HG03432 (cell line): ENCODE results near the gene CCDC137.

Experiments used
- ATAC-seq: cut with Tn5 transposase; IDR thresholded peaks from one replicate; pipeline ENCODE4 v1.9.1; 2021; ENCODE audit warnings: mild to moderate bottlenecking, moderate library complexity; ENCODE audit not compliant: unreplicated experiment

Gene CCDC137

DNA sequence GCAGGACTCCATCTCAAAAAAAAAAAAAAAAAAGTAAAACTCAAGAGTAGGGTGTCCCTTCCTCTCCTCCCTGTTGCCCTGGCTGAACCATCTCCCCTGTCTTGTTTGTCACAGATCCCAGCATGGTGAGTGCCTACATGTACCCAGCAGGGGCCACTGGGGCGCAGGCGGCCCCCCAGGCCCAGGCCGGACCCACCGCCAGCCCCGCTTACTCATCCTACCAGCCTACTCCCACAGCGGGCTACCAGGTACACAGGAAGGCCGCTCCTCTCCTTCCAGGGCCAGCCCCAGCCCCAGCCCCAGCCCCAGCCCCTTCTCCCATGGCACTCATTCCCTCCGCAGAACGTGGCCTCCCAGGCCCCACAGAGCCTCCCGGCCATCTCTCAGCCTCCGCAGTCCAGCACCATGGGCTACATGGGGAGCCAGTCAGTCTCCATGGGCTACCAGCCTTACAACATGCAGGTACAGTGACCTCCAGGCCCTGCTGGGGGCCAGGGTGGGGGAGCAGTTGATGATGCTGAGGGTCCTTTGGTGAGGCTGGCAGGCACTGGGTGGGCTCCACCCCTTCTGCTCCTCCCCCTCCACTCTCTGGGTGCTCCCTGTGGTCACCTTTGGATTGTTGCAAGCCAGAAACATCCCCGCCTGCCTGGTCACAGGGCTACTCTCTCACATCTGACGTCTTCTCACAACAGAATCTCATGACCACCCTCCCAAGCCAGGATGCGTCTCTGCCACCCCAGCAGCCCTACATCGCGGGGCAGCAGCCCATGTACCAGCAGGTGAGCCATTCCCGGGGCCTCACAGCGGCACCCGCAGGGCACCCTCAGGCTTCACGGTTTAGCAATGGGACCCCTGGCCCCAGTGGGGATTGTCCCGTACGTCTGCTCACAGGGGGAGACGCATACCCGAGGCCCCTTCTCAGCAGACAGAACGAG, 34.1 kb downstream of the CCDC137 start:
- ATAC-seq: no peak

DNA sequence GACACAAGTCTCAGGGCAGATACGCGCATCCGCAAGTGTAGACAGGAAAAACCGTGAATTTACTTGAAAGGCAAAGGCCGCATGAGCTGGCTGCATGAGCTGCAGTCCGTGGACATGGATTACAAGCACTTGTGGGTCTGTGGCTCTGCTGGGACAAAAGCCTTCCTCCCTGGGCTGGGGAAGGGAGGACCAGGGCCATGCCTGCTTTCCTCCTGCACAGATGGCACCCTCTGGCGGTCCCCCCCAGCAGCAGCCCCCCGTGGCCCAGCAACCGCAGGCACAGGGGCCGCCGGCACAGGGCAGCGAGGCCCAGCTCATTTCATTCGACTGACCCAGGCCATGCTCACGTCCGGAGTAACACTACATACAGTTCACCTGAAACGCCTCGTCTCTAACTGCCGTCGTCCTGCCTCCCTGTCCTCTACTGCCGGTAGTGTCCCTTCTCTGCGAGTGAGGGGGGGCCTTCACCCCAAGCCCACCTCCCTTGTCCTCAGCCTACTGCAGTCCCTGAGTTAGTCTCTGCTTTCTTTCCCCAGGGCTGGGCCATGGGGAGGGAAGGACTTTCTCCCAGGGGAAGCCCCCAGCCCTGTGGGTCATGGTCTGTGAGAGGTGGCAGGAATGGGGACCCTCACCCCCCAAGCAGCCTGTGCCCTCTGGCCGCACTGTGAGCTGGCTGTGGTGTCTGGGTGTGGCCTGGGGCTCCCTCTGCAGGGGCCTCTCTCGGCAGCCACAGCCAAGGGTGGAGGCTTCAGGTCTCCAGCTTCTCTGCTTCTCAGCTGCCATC, 34.9 kb downstream of the CCDC137 start:
- ATAC-seq: no peak

DNA sequence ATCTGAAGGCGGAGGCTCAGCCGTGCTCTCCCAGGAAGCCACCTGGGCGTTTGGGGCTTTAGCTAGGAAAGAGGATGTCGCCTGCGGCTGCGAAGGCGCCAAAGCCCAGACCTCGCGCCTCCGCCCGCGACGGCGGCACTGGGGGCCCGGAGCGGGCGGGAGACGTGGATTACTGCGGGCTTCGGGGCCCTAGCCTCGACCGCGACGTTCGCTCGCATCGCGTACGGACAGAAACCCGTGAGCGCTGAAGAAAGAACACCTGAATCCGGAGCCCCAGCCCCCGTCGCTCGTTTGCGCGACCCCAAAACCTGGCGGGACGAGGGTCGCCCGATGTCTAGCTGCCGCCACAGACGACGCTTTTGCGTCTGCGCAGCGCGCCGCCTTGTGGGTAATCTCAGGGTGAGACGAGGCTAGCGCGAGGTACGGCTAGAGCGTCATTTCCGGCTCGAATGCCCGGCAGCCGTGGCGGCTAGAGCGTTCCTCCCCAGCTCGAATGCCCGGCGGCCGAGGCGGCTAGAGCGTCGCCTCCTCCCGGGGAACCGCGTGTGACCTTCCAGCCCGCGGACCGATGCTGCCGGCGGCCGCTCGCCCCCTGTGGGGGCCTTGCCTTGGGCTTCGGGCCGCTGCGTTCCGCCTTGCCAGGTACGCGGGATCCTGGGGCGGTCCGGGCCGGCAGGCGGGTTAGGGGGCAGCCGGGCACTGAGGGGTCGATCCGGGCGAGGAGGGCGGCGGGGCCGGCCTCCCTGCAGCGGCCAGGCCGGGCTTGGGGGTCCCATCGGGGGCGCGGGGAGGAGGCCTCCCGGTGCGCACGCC, 36.6 kb downstream of the CCDC137 start, which contains the start of gene MRPL12:
Gene MRPL12, plus strand, starts transcription at position 434 of the 813 bp plus-strand sequence. Its CDS starts 135 bp downstream, at position 569.
- ATAC-seq: peak; percentile 77

DNA sequence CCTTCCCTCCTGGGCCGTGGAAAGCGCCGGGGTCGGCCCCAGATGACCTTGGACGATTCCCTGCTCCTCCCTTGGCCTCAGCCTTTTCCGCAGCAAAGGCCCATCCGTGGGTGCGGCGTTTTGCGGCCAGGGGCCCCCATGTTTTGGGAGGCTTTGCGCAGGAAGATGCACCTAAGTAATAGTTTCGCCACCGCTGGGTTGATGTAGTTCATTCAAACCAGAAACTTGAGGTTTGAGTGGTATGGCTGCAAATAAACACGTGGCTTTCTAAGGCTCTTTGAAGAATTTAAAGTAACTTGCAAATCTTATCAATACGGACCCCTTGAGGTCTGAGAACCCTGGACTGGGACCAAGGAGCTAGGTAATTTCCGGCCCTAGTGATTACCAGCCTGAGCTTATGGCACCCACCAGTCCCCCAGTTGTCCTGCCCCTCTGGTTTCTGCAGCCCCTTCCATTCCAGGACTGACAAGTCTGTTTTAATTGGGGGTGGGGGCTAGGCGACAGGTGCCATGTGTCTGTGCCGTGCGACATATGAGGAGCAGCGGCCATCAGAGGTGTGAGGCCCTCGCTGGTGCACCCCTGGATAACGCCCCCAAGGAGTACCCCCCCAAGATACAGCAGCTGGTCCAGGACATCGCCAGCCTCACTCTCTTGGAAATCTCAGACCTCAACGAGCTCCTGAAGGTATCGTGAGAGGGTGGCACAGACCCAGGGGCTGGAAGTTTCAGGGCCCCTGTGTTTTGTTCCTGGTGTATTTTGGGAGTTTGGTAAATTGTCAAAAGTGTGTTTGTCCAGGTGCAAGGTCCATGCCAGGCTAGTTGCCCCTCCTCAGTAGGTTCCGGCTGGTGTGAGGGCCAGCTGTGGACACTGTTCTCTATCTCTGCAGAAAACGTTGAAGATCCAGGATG, 37.5 kb downstream of the CCDC137 start:
- ATAC-seq: no peak

DNA sequence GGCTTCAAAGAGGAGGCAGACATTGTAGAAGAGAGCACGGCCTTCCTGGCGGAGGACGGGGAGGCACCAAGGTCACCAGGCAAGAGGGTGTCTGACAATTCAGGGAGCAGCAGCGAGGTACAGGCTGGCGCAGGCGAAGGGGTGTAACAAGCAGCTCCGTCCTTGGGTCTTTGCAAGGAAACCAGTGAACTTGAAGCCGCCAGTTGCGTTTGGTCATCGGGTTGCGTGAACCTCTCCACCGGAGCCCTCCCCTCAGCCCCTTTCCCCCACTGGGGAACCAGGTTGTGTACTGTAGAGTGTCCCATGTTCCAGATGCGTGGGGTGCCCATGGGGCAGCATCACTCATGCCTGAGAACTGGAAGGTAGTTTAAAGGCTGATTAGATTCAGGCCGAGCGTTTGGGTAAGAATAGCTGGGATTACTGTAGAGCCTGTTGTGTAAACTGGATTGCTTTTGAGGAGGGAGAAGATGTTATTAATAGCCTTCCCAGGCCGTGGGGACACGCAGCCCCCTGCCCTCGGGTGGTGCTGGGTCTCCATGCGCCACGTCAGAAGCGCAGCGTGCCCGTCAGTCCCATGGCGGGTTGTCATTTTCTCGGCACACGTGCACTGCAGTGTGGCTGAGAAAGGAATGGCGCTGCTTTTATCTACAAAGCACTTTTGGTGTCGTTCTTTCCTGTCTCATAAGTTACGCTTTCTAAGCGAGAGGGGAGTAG, 39.1 kb downstream of the CCDC137 start:
- ATAC-seq: no peak

DNA sequence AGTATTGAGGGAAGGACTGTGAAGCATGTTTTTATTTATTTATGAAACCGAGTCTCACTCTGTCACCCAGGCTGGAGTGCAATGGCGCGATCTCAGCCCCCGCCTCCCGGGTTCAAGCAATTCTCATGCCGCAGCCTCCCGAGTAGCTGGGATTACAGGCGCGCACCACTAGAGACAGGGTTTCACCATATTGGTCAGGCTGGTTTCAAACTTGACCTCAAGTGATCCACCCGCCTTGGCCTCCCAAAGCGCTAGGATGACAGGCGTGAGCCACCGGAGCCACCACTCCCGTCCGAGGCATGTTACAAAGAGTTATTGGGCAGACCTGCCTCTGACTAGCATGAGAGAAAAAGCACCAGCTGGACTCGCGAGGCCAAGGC, 39.7 kb downstream of the CCDC137 start:
- ATAC-seq: no peak

DNA sequence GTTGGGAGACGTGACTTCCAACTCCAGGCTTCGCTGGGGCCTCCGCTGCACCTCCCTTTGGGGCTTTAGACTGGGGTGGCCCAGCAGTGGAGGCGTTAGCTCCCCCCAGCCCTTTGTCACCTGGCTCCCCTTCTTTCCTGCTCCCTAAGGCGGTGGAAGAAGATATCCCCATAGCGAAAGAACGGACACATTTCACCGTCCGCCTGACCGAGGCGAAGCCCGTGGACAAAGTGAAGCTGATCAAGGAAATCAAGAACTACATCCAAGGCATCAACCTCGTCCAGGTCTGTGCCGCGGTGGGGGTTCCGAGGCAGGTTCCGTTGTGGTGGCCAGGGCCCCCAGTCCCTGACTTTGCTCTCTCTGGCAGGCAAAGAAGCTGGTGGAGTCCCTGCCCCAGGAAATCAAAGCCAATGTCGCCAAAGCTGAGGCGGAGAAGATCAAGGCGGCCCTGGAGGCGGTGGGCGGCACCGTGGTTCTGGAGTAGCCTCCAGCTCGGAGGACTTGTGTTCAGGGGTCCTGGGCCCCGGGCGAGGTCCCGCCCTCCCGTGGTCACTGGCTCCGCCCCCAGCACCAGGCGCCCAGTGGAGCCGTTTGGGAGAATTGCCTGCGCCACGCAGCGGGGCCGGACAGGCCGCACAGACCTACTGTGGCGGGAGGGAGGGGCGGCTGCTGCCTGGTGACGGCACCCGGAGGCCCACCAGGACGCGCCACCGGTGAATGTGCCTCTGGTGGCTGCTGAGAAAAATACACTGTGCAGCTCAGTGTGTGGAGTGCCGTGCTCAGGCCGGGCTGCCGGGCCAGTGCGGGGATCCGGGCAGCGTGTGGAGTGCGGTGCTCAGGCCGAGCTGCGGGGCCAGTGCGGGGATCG, 40.5 kb downstream of the CCDC137 start:
- no peak for ATAC-seq

DNA sequence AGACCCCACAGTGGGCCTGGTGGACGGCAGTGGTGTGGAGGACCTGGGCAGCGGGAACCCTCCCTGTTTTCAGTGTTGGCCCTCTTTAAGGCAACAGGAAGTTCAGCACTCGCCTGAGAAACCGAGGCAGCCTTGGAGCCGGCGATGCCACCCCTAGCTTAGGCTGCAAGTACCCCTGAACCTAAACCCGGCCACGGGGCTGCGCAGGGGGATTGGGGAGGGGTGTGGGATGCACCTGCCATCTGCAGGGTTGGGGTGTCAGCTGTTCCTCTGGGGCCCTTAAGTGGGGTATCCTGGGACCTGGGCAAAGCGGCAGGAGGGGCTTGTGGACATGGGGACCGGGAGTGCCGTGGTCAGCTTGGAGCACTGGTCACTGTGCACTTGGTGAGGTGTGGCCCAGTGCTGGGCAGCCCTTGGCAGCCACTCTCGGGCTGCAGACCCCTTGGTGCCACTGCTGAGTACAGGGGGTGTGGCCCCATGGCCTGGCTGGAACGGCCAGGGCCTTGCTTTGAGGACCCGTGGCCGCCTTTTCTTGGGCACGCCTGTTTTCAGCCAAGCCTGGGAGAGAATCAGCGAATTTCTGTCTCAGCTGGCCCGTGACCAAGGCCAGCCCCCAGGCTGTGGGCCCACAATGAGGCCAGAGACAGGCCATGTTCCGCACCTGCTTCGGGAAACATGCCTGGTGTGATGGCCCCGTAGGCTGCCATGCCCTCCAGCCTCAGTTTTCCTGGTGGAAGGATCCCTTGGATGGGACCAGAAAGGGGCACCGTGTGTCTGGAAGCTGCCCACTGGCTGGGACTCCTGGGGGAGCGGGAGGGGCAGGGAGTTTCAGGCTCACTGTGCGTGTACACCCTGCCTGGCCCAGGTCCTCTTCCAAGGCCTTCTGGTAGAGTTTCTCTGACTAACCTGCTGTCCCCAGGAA, 41.4 kb downstream of the CCDC137 start:
- no peak for ATAC-seq

DNA sequence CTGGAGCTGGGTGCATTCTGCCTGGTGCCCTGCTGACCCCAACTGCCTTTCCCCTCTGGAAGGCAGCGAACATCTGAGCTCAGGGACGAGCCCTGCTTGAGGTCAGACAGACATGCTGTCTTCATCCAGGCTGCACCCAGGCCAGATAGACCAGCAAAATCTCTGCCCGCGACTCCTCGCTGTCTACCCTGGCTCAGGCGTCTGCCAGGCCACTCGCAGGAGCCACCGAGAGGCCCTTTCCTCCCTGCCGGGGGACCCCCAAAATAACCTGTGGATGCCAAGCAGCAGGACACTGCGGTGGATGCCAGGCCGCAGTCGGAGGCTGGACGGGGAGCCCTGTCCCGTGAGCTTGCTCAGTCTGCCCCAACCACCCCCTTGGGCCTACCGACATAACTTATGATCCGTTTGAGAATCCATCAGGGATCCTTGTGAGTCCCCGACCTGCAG, 42.2 kb downstream of the CCDC137 start:
- no peak for ATAC-seq

DNA sequence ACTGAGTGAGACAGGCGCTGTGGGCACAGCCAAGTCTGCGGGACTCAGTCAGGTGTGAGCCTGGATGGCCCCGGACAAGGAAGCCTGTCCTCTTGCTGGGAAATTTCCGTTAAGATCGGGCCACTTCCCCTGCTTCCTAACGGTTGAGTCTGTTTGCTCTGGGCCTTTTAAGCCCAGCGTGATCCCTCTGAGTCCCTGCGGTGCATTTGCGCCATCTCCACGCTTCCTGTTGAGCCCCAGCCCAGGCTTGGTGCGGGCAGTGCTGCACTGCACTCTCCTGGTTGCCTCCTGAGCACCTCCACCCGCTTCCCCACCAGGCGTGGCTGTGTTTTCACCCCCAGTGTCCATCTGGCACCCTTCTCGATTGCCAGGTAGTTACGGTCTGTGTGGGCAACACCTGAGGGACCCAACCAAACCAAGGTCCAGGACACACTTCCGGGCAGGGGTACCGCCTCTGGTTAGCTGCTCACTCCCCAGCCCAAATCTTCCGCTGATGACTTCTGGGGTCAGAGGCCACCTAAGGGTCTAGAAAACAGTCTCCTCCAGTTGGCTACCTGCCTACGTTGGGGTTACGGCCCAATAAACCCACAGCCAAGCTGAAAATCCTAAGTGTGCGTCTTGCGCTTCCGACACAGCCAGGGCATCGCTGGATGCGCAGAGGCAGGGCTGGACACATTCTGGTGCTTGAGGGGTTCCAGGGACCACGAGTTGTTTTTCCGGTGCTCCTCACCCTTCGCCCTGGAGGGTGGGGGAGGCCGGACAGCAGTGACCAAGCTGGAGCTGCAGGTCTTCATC, 44.2 kb downstream of the CCDC137 start:
- ATAC-seq: no peak

DNA sequence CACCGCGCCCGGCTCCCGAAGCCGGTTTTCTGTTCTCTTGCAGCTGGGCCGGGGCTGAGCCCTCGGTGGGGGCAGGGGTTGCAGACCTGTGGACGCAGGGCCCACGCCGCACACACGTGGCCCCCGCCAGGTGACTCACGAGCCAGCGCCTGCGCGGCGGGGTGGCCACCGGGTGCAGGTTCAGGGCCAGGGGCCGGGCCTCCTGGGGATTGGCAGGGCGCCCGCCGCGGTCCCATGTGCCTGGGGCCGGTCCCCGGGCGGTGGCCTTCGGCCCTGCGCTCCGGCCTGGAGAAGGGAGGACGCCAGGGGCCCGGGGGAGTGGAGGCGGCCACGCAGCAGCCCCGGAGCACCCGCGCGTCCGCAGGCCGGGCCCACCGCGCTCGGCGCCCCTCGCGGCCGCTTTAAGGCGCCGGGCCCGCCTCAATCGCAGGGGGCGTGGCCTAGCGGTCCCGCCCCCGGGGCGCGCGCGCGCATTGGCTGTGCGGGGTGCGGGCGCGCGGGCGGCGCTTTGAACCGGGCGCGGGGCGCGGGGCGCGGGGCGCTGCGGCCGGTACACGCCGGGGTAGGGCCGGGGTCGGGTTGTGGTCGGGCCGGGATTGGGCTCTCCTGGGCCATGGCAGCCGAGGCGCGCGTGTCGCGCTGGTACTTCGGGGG, 45.4 kb downstream of the CCDC137 start, which contains the start of gene SLC25A10:
Gene SLC25A10, plus strand, starts transcription at position 471 of the 654 bp plus-strand sequence. Its CDS starts 143 bp downstream, at position 614.
- peak; percentile 62 for ATAC-seq

DNA sequence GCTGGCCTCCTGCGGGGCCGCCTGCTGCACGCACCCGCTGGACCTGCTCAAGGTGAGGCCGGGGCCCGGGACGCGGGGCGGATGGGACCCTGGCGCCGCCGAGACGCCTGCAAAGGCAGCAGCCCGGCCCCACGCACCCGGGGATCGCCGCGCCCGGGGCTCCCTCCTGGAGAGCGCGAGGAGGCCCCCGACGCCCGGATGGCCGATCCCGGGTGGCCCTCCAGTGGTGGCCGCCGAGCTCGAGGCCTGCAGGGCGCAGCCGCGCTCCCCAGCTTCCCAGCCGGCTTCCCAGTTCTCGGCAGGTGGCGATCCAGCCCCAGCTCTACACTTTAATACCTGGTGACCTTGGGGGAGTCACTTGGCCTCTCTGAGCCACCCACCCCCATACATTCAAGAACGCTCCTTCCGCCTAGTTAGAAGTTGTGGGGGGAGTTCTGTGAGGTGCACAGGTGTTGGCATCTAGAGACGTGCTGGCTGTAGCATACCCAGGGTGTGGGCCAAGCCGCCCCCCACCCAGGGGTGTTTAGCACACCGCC, 46.0 kb downstream of the CCDC137 start:
- ATAC-seq: peak; percentile 14

DNA sequence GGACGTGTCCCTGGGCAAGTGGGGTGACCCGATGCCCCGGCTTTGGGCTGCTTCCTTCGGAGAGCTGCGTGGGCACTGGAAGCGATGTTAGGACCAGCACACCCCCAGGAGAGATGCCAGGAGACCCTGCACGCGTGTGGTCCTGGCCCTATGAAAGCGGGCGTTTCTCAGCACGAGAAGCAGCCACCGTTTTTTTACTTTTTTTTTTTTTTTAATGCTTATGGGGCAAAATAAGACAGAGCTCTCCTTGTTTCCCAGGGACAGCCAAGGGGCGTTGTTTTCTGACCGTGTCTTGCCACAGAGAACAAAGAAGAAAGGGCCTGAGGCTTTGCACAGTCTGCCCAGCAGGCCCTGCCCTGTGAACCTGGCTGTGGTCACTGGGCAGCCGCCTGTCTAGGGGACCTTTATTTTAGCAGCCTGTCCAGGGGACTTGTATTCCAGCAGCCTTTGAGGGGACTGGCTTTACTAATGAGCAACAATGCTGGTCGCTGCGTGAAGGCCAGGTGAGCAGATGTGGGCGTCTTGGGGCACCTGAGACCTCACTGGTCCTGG, 46.5 kb downstream of the CCDC137 start:
- no peak for ATAC-seq

DNA sequence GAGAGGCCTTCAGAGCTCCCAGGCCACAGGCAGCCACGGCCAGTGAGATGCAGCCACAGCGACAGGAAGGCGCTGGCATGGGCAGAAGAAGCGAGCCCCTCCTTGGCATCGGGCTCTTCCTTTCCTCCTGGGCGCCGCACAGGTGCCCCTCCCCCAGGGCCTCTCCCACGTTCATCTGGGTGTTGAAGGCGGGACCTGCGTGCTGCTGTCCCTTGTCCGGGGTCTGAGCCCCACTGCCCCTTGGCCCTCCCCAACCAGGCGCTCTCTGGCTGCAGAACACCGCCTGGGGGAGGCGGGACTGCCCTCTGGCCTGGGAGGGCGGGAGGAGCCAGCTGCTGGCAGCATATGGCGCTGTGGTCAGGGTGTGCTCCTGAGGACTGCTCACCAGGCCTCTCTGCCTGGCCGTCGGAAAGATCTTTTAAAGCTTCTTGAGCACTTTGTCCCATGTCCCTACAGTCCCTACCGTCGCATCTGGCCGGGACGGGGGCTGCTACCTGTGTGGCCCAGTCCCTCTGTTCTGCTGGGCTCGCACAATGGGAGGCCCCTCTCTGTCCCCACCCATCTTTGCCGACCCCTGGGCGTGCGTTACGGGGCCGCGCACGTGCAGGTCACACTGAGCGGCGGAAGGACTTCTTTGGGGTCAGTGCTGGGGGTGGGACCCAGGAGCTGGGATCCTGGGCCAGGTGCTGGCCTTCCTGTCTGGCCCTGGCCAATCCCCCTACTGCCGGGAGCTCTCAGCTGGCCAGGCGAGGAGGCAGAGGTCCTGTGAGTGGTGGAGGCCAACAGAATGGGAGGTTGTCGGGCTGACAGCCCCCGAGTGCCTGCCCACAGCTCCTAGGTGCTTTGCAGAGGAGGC, 47.2 kb downstream of the CCDC137 start:
- no peak for ATAC-seq
